A549 (cell line): ENCODE results near the gene IRF3. TPM values are rescaled to one million over a fixed set of nuclear protein-coding genes. Genes with fewer than 3 reads are reported as not detected.

Experiments
- ATAC-seq, 2 experiments: fragments of 200-7000 bp in 1 of 2; fragments of >200 bp in 1 of 2; cut with Nextera tagmentation in 1 of 2; cut with Tn5 transposase in 1 of 2; 3 replicates each; pipeline versions ENCODE4 v1.8.0 to v1.9.1; 2018 to 2020; ENCODE audit warnings: mild to moderate bottlenecking in 1 of 2, moderate library complexity in 1 of 2
- CTCF ChIA-PET: fragments of 300-600 bp; sonication (Branson Sonifier 250); formaldehyde crosslinking; extraction: SDS; loops from one replicate; lab custom pipeline; 2021; ENCODE audit warnings: antibody characterized with exemption, inconsistent platforms; lab: Yijun Ruan, JAX
- POLR2A ChIA-PET: fragments of 350-600 bp; formaldehyde crosslinking; extraction: SDS; loops from one replicate; lab custom pipeline; 2021; ENCODE audit warnings: antibody characterized with exemption, inconsistent platforms; lab: Yijun Ruan, JAX
- DNase-seq, 2 experiments: peaks; one replicate each; pipeline versions ENCODE4 v3.0.0 to v3.0.0-alpha.2; 2011 to 2016; ENCODE audit warnings: low read depth in 1 of 2, low spot score in 1 of 2
- FAIRE-seq: peaks from 2 replicates; lab custom pipeline; 2011; peaks lifted over from hg19 to GRCh38; lab: Jason Lieb, UNC
- H3K27ac ChIP-seq, 2 experiments: fragments of >200 bp; sonication (Bioruptor Twin); formaldehyde crosslinking; 3 replicates each; pipeline ENCODE4 v1.5.1; 2016 to 2017
- H3K4me1 ChIP-seq: fragments of >200 bp; sonication (Bioruptor Twin); formaldehyde crosslinking; 3 replicates; pipeline ENCODE4 v1.6.1; 2016
- H3K4me2 ChIP-seq: fragments of >200 bp; sonication (Bioruptor Twin); formaldehyde crosslinking; 3 replicates; pipeline ENCODE4 v1.6.1; 2016
- H3K4me3 ChIP-seq: fragments of >200 bp; sonication (Bioruptor Twin); formaldehyde crosslinking; 3 replicates; pipeline ENCODE4 v1.5.1; 2016
- H3K9me3 ChIP-seq: fragments of >200 bp; sonication (Bioruptor Twin); formaldehyde crosslinking; 3 replicates; pipeline ENCODE4 v1.6.1; 2016
- CHD4 ChIP-seq: fragments of 200-600 bp; sonication (generic); IDR thresholded peaks from 2 replicates; pipeline ENCODE4 v1.6.1; 2016; ENCODE audit warnings: antibody characterized with exemption, mild to moderate bottlenecking, borderline replicate concordance
- CTCF ChIP-seq: fragments of >200 bp; sonication (Bioruptor Twin); formaldehyde crosslinking; IDR thresholded peaks from 3 replicates; pipeline ENCODE4 v1.5.1; 2016
- FOSB ChIP-seq: fragments of 250-450 bp; sonication (Bioruptor Pico); IDR thresholded peaks from 2 replicates; pipeline ENCODE4 v1.5.0; 2020; ENCODE audit warnings: mild to moderate bottlenecking, moderate library complexity
- FOSL2 ChIP-seq, 2 experiments: fragments of 450-650 bp in 1 of 2; fragments of >200 bp in 1 of 2; sonication (Bioruptor Twin) in 1 of 2; formaldehyde crosslinking; IDR thresholded peaks; 2 replicates each; pipeline versions ENCODE4 v1.5.0 to v1.6.1; 2016 to 2020; ENCODE audit warnings: mild to moderate bottlenecking in 1 of 2, moderate library complexity in 1 of 2
- FOXS1 ChIP-seq: fragments of 250-450 bp; sonication (Bioruptor Pico); IDR thresholded peaks from 2 replicates; pipeline ENCODE4 v1.5.0; 2020; ENCODE audit warnings: mild to moderate bottlenecking, moderate library complexity
- GATA3 ChIP-seq: IDR thresholded peaks from 2 replicates; pipeline ENCODE4 v1.6.1; 2012; ENCODE audit warnings: borderline replicate concordance
- HDAC2 ChIP-seq: fragments of 200-600 bp; sonication (generic); IDR thresholded peaks from 2 replicates; pipeline ENCODE4 v1.6.1; 2016
- HEYL ChIP-seq: fragments of 250-450 bp; sonication (Bioruptor Pico); IDR thresholded peaks from 2 replicates; pipeline ENCODE4 v1.8.0; 2021; ENCODE audit warnings: mild to moderate bottlenecking, moderate library complexity
- HMGXB4 ChIP-seq: fragments of 250-450 bp; sonication (Bioruptor Pico); IDR thresholded peaks from 2 replicates; pipeline ENCODE4 v1.5.0; 2021; ENCODE audit warnings: mild to moderate bottlenecking, moderate library complexity, borderline replicate concordance
- MAFK ChIP-seq: fragments of 450-650 bp; IDR thresholded peaks from 2 replicates; pipeline ENCODE4 v1.6.1; 2014; ENCODE audit not compliant: partially characterized antibody
- MAX ChIP-seq: IDR thresholded peaks from 2 replicates; pipeline ENCODE4 v1.6.1; 2012
- NFE2L2 ChIP-seq: fragments of 150-350 bp; conservative IDR thresholded peaks from 2 replicates; pipeline ENCODE4 v1.6.1; 2014; ENCODE audit warnings: low read length
- PHF8 ChIP-seq: fragments of 200-600 bp; sonication (generic); IDR thresholded peaks from 2 replicates; pipeline ENCODE4 v1.6.1; 2016; ENCODE audit warnings: low read depth, mild to moderate bottlenecking, antibody characterized with exemption, moderate library complexity, borderline replicate concordance
- POLR2AphosphoS2 ChIP-seq: conservative IDR thresholded peaks from 2 replicates; pipeline ENCODE4 v1.6.1; 2012; ENCODE audit warnings: low read length, improper control_type of control experiment, inconsistent platforms
- SMC3 ChIP-seq: fragments of >200 bp; sonication (Bioruptor Twin); formaldehyde crosslinking; IDR thresholded peaks from 3 replicates; pipeline ENCODE4 v1.6.1; 2018; ENCODE audit warnings: inconsistent platforms
- TFCP2L1 ChIP-seq: fragments of 250-450 bp; sonication (Bioruptor Pico); IDR thresholded peaks from 2 replicates; pipeline ENCODE4 v1.5.0; 2021; ENCODE audit warnings: mild to moderate bottlenecking
- TP53 ChIP-seq: fragments of 250-450 bp; sonication (Bioruptor Pico); IDR thresholded peaks from 2 replicates; pipeline ENCODE4 v1.5.0; 2021; ENCODE audit warnings: mild to moderate bottlenecking, moderate library complexity
- ZNF302 ChIP-seq: fragments of 250-450 bp; sonication (Bioruptor Pico); IDR thresholded peaks from 2 replicates; pipeline ENCODE4 v1.9.0; 2021; ENCODE audit warnings: inconsistent platforms, mild to moderate bottlenecking, moderate library complexity
- ZSCAN20 ChIP-seq: fragments of 250-450 bp; sonication (Bioruptor Pico); IDR thresholded peaks from 2 replicates; pipeline ENCODE4 v1.8.0; 2022; ENCODE audit warnings: mild to moderate bottlenecking, moderate library complexity
- WGBS: methylation state at CpG from one replicate; pipeline ENCODE4 v1.1.6; 2017; ENCODE audit errors: missing lambda C conversion rate; 5-methylcytosine and 5-hydroxymethylcytosine counted together
- polyA plus RNA-seq, 4 experiments: library from polyadenylated mRNA; depleted of rRNA in 3 of 4; stranded (reverse); fragments of >200 nt; fragmentation: RNase III in 1 of 4; extraction: RNeasy Plus Mini Kit Qiagen cat#74134 plus additional on column Dnase treatment in 1 of 4; gene quantifications; 2 replicates in 3 of 4; 3 replicates in 1 of 4; pipeline ENCODE4 v1.2.3, GENCODE V29; 2011 to 2017

Gene IRF3
- polyA plus RNA-seq, 2 of the 4 experiments (the other 2 are of a cell fraction), result 54.0 to 103 TPM

- FAIRE-seq (no peak), ATAC-seq (peak; percentile 9 to 15; a peak in 4 of 6 replicates), DNase-seq (no peak)
- no peak overlapping the region for H3K4me2 ChIP-seq
- no peak for TF ChIP-seq FOXS1 (CRISPR knock-in tag)
- no peak for TF ChIP-seq TP53 (CRISPR knock-in tag)
- no peak for TF ChIP-seq PHF8
- TF ChIP-seq ZSCAN20, result no peak
- no peak for TF ChIP-seq CHD4
- no peak for TF ChIP-seq HEYL (CRISPR knock-in tag)
- no peak for TF ChIP-seq SMC3
- WGBS, result 89% methylated on average over 37 of the region's 39 CpGs
- no peak overlapping the region for H3K4me3 ChIP-seq
- H3K27ac ChIP-seq, result no peak overlapping the region
- POLR2A ChIA-PET, result interaction anchor here (0.6 kb wide), 1 partner anchor 167 kb away, joined by 7 read pairs; no protein-coding TSS in a partner anchor
- H3K4me1 ChIP-seq, result 0 out of 3 replicates have a peak, but pooled peaks cover 6% of the 10 kb centered on the region
- no peaks in the 10 kb centered on the region for H3K9me3 ChIP-seq
- CTCF ChIA-PET, result interaction anchor here (1.0 to 3.6 kb wide), 4 partner anchors 7 to 19 kb away, joined by 3 to 22 read pairs (median 8); no protein-coding TSS in a partner anchor
These were observed 25.8 kb upstream of the IRF3 start for GRCh38 chr19:49691243-49692146.

- ChIA-PET POLR2A (interaction anchor here (0.8 kb wide), 1 partner anchor 14 kb away, joined by 3 read pairs; no protein-coding TSS in a partner anchor), CTCF (interaction anchor here (1.0 to 3.4 kb wide), 3 partner anchors 10 to 18 kb away, joined by 3 to 11 read pairs (median 4); no protein-coding TSS in a partner anchor)
- no peak within 1 kb of the TSS for H3K4me3 ChIP-seq
- H3K9me3 ChIP-seq, result no peaks in the 10 kb centered on the region
- FAIRE-seq (no peak), ATAC-seq (peak; percentile 3; a peak in 1 of 6 replicates), DNase-seq (no peak)
- no peak within 1 kb of the TSS for H3K4me2 ChIP-seq
- 86% methylated on average over 38 of the region's 38 CpGs for WGBS
- H3K4me1 ChIP-seq, result 0 out of 3 replicates have a peak, but pooled peaks cover 9% of the 10 kb centered on the region
- no peak within 1 kb of the TSS for H3K27ac ChIP-seq
- TF ChIP-seq TFCP2L1 (CRISPR knock-in tag) (peak; percentile 18; the same call in 1 of the 2 replicates), ZNF302 (CRISPR knock-in tag) (no peak), FOSL2 (IDR thresholded peaks at IDR 0.05) (no peak), FOSL2 (CRISPR knock-in tag; IDR thresholded peaks at IDR 0.05) (no peak), FOSB (0 out of 2 replicates have a peak, but pooled peaks have one; percentile 17), CTCF (no peak), MAX (no peak), POLR2AphosphoS2 (peak; percentile 90; the same call in 1 of the 2 replicates), NFE2L2 (no peak), HDAC2 (no peak), MAFK (no peak), HEYL (CRISPR knock-in tag) (no peak), GATA3 (no peak), HMGXB4 (CRISPR knock-in tag) (no peak)
- TF ChIP-seq, all 56 proteins: peak for 3
These were observed 25.1 kb upstream of the IRF3 start, which contains the start of gene CPT1C for GRCh38 chr19:49690656-49691242. Gene CPT1C (plus strand): TSS chr19:49691116. CDS start chr19:49692253, 1,137 bp downstream.
